ENCODE measurements around the gene LRRC14B. TPM values are rescaled to one million over a fixed set of nuclear protein-coding genes. Genes with fewer than 3 reads are reported as not detected.
"Not testable (repeated sequence)": the region's sequence is repeated elsewhere in the genome, so short reads cannot be mapped to it uniquely, and the experiment has no call there.

The LRRC14B gene
- total RNA-seq, 1 donor from 2014 or later: not detected

DNA sequence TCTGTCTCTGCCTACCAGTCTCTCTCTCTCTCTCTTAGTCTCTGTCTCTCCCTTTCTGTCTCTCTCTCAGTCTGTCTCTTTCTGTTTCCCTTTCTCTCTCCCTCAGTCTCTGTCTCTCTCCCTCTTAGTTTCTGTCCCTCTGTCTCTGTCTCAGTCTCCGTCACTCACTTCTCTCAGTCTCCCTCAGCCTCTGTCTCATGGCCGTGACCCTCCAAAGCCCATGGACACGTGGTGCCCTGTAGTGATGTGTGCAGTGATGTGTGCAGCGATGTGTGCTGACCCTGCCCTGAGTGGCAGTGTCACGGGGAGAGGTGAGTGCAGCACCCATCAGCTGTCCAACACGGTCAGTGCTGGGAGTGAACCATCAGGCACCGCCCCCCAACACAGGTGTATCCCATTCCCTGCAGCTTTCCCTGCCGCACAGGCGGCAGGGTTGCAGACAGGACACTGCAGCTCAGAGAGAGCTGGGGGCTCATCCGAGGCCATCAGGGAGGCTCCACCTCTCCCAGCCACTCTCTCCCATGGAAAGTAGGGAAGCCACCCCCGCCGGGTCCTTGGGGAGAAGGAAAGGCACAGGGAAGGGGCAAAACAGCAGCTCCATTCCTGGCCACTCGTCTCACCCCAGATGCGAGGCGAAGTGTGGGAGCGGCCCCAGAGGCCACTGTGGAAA lies 794 bp upstream of the LRRC14B start:
- DNase-seq (ENCODE audit: extremely low read depth, low read depth, low spot score): no peak

- DNase-seq (ENCODE audit: extremely low read depth, low read depth, low spot score): no peak
These were observed 825 bp downstream of the LRRC14B start for GRCh38 chr5:191949-192690.

DNA sequence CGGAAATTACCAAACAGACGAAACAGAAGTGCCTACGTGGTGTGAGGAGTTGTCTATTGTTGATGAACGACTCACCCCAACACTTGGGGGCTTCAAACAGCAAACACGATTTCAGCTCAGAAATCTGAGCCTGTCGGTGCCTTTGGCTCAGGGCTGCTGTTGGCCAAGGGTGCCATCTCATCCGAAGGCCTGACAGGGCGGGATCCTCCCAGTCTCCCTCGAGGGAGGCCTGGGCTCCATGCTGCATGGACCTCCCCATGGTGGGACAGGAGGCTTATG lies 1.3 kb downstream of the LRRC14B start:
- no peak for DNase-seq (ENCODE audit: extremely low read depth, low read depth, low spot score)

- DNase-seq (ENCODE audit: extremely low read depth, low read depth, low spot score): no peak
These were observed 1.9 kb downstream of the LRRC14B start for GRCh38 chr5:192970-193831.

DNA sequence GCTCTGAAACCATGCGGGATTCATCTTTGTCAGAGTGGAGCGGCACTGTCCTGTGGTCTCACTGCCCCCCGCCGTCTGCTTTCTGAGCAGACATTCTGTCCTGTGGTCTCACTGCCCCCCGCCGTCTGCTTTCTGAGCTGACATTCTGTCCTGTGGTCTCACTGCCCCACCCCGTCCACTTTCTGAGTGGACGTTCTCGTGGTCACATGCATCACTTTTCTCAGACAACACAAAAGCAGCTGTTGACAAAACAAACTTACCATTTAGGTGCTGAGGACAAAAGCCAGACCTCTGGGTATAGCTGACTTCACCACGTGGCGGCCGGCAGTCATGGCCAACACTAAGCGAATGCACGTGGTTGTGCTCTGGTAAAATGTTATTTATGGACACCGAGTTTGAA lies 2.8 kb downstream of the LRRC14B start:
- DNase-seq (ENCODE audit: extremely low read depth, low read depth, low spot score): no peak

DNA sequence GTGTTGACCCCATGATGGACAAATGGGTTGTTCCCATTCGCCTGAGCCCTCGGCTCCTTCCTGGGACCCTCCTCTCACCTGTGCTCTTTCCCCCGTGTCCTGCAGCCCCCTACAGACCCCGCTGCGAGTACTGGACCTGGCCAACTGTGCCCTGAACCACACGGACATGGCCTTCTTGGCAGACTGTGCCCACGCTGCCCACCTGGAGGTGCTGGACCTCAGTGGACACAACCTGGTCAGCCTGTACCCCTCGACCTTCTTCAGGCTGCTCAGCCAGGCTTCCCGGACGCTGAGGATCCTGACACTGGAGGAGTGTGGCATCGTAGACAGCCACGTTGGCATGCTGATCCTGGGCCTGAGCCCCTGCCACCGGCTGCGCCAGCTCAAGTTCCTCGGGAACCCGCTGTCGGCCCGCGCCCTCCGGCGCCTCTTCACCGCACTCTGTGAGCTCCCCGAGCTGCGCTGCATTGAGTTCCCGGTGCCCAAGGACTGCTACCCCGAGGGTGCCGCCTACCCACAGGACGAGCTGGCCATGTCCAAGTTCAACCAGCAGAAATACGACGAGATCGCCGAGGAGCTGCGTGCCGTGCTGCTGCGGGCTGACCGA lies 3.4 kb downstream of the LRRC14B start:
- DNase-seq (ENCODE audit: extremely low read depth, low read depth, low spot score): no peak

GRCh38 chr5:195401-196160 lies 4.3 kb downstream of the LRRC14B start:
- no peak for DNase-seq (ENCODE audit: extremely low read depth, low read depth, low spot score)

DNA sequence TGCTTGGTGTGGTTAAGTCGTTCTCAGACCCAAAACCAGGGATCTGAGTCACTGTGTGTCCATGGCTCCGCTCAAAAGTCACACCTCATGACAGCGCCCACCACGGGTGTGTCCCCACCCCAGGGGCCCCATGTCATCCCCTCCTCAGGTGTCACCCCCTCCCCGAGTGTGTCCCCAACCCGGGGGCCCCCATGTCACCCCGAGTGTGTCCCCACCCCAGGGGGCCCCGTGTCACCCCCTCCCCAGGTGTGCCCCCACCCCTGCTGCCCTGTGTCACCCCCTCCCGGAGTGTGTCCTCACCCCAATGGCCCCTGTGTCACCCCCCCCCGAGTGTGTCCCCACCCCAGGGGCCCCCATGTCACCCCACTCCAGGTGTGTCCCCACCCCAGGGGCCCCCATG lies 5.1 kb downstream of the LRRC14B start:
- DNase-seq (ENCODE audit: extremely low read depth, low read depth, low spot score): no peak

DNA sequence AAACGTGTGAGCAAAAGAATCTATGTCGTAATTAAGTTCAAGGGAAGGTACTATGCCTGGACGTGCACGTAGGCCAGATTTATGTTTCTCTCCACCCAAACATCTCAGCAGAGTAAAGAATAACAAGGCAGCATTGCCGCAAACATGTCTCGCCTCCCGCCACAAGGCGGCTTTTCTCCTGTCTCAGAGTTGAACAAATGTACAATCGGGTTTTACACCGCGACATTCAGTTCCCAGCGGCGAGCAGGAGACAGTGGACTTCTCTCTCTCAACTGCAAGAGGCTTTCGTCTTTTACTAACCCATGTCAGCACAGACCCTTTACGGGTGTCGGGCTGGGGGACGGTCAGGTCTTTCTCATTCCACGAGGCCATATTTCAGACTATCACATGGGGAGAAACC lies 5.7 kb downstream of the LRRC14B start:
- not testable (repeated sequence) for DNase-seq (ENCODE audit: extremely low read depth, low read depth, low spot score)

DNA sequence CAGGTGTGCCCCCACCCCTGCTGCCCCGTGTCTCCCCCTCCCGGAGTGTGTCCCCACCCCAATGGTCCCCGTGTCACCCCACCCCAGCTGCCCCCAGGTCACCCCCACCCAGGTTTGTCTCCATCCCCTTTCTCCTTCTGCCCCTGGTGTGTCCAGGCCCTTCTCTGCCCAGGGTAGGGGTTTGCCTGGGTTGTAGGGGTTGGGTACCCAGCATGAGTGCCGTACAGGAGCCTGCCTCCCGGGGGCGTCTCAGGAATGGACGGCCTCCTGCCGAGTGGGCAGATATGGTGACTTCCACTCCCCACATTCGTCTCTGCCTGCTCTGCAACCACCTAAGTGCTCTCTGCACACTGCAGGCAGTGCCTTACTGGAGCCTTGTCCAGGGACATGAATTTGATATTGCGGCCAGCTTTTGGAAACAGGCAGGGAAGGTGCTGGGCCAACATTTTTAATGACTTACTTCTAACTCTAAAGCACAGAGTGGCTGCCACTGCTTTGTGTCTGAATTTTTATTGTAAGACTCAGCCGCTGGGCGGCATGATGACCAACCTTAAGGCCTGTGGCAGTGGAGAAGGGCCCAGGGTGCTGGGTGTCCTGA lies 6.7 kb downstream of the LRRC14B start:
- no peak for DNase-seq (ENCODE audit: extremely low read depth, low read depth, low spot score)

DNA sequence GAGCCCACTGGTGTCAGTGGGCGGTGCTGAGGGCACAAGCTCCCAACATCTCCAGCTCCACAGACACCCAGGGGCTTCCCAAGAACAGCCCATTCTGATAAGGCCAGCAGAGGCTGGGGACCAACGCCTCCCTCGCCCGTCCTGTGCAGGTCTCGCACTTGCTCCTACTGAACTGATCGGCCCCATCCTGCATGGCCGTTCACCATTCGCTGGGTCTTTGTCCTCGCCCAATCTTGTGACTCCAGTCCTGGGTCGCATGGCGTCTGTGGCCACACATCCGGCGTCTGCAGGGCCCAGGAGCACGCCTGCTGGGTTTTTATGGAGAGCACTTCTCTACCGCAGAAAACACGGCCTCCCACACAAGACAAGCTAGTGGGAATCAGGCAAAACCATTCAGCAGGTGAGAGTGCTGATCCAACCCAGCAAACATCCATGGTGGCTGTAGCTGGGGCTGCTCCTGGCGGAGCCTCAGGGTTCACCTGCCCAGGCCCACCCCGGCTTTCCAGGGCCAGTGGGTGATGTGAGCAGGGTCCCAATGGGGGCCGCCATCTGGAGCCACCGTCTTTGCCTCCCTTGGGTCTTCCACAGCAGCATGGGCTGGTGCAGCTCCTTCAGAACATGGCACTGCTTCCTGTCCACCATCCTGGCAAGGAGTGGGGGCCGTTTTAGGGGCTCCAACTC lies 7.4 kb downstream of the LRRC14B start:
- DNase-seq (ENCODE audit: extremely low read depth, low read depth, low spot score): no peak

- DNase-seq (ENCODE audit: extremely low read depth, low read depth, low spot score): no peak
These were observed 8.1 kb downstream of the LRRC14B start for GRCh38 chr5:199197-199949.

DNA sequence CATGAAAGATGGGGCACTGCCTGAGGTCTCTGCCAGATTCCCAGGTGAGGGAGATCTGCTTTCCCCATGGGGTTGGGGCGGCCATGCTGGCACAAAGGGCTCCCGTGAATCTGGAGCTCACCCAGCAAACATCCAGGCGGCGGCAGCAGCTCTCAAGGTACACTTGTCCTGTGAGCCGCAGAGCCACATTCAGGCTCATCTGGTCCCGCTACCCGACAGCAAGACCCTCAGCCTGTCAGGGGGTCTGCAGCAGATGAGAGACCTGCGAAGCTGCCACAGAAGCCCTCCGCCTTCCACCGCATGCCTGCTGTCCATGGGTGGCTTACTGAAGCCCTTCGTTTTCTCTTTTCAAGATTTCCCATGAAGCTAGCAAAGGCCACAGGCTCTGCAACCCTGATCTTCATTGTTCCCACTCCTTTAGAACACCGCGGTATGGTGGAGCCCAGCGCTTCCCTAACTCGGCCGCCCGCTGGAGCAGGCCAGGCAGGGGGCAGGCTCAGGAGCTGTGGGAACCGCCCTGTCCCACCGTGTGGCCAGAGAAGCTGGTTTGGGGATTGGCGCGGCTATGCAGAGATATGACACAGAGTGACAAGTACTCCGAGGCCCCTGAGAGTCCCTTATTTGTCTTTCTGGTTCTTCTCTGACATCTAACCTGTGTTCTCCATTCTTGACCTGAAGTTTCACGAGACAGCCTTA lies 8.8 kb downstream of the LRRC14B start:
- DNase-seq (ENCODE audit: extremely low read depth, low read depth, low spot score): no peak

DNA sequence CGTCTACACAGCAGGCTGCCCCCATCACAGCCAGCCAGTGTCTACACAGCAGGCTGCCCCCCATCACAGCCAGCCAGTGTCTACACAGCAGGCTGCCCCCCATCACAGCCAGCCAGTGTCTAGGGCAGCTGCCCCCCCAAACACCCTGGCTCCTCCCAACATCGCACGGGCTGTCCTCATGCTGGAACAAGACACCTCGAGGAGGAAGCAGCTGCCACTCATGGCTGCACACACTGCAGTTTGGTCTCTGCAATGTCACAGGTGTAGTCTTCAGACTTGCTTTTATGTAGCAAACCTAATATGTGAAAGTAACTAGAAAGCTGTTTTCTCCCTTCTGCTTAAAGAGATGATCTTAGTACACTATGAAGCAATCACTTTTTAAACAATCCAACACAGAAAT lies 9.7 kb downstream of the LRRC14B start:
- DNase-seq (ENCODE audit: extremely low read depth, low read depth, low spot score): no peak

DNA sequence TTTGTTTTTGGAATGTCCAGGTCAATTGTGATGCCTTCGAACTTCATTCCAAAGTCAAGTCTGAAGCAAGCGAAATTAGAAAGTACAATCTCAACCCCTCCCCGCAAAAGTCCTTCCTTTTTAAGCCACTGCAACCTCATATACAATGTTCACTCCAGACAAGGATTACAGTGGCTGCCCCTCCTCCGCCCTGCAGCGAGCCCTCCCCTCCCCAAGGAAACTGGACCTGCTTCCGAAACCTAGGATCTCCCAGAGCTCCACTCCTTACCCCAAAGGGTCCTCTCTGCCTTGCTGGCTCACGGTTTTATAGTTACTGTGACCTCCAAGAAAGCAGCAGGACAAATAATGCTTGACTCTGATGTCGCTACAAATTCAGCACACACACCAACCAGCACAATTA lies 10.4 kb downstream of the LRRC14B start:
- DNase-seq (ENCODE audit: extremely low read depth, low read depth, low spot score): no peak

- DNase-seq (ENCODE audit: extremely low read depth, low read depth, low spot score): no peak
These were observed 12.1 kb downstream of the LRRC14B start for GRCh38 chr5:203246-203930.

DNA sequence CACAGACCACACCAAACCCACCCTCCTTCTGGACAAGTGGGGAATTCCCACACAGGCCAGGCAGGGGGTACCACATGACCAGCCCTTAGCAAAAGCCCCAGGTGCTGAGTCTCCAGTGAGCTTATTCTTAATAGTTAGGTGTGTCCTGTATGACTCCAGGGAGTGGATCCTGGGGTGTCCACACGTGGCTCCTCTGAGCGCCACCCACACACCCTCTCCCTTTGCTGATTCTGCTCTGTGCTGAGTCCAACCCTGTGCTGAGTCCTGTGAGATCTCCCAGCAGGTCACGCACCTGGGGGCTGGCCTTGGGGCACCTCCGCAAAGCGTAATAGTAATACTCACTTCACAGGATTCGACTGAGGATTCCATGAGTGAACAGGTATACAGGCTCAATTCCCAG lies 12.7 kb downstream of the LRRC14B start:
- no peak for DNase-seq (ENCODE audit: extremely low read depth, low read depth, low spot score)

- no peak for DNase-seq (ENCODE audit: extremely low read depth, low read depth, low spot score)
These were observed 13.2 kb downstream of the LRRC14B start for GRCh38 chr5:204462-204861.
